Liver (tissue), 3 donors: ENCODE data around the gene SKIL.

Source experiments
- FOXA1 ChIP-seq: IDR thresholded peaks from 2 replicates; pipeline ENCODE4 v1.6.1; 2016; ENCODE audit warnings: antibody characterized with exemption
- GABPA ChIP-seq, 2 donors: IDR thresholded peaks in 1 of 2; conservative IDR thresholded peaks in 1 of 2; 2 replicates each; pipeline ENCODE4 v1.6.1; 2016; ENCODE audit warnings: antibody characterized with exemption in 2 of 2, mild to moderate bottlenecking in 1 of 2, moderate library complexity in 1 of 2
- HNF4A ChIP-seq, 2 donors: conservative IDR thresholded peaks; 2 replicates each; pipeline ENCODE4 v1.6.1; 2016; ENCODE audit warnings: antibody characterized with exemption in 2 of 2, mild to moderate bottlenecking in 2 of 2
- JUND ChIP-seq, 2 donors: IDR thresholded peaks; 2 replicates each; pipeline ENCODE4 v1.6.1; 2016; ENCODE audit warnings: antibody characterized with exemption in 2 of 2
- MAX ChIP-seq: IDR thresholded peaks from 2 replicates; pipeline ENCODE4 v1.6.1; 2016; ENCODE audit warnings: antibody characterized with exemption
- NR2F2 ChIP-seq: IDR thresholded peaks from 2 replicates; pipeline ENCODE4 v1.6.1; 2016; ENCODE audit warnings: antibody characterized with exemption
- RAD21 ChIP-seq, 2 donors: IDR thresholded peaks; 2 replicates each; pipeline ENCODE4 v1.6.1; 2016; ENCODE audit warnings: antibody characterized with exemption in 2 of 2, mild to moderate bottlenecking in 2 of 2
- SP1 ChIP-seq: IDR thresholded peaks from 2 replicates; pipeline ENCODE4 v1.6.1; 2018; ENCODE audit warnings: antibody characterized with exemption, mild to moderate bottlenecking
- TAF1 ChIP-seq: conservative IDR thresholded peaks from 2 replicates; pipeline ENCODE4 v1.6.1; 2016; ENCODE audit warnings: antibody characterized with exemption, mild to moderate bottlenecking
- YY1 ChIP-seq: IDR thresholded peaks from 2 replicates; pipeline ENCODE4 v1.6.1; 2016; ENCODE audit warnings: antibody characterized with exemption, mild to moderate bottlenecking
- TF ChIP-seq, protein P1 (sequence below): fragments of 150-350 bp; IDR thresholded peaks from 2 replicates; pipeline ENCODE4 v1.5.1; 2017; ENCODE audit warnings: improper control_type of control experiment, low read depth, low read length; ENCODE audit not compliant: missing input control
- TF ChIP-seq, protein P2 (sequence below): IDR thresholded peaks from 2 replicates; pipeline ENCODE4 v1.6.1; 2016; ENCODE audit warnings: antibody characterized with exemption, mild to moderate bottlenecking
- TF ChIP-seq, protein P3 (sequence below): IDR thresholded peaks from 2 replicates; pipeline ENCODE4 v1.6.1; 2016; ENCODE audit warnings: antibody characterized with exemption
- TF ChIP-seq, protein P4 (sequence below): IDR thresholded peaks from 2 replicates; pipeline ENCODE4 v1.6.1; 2016; ENCODE audit warnings: antibody characterized with exemption
- donor health status: healthy.
- donor health status: healthy.

DNA sequence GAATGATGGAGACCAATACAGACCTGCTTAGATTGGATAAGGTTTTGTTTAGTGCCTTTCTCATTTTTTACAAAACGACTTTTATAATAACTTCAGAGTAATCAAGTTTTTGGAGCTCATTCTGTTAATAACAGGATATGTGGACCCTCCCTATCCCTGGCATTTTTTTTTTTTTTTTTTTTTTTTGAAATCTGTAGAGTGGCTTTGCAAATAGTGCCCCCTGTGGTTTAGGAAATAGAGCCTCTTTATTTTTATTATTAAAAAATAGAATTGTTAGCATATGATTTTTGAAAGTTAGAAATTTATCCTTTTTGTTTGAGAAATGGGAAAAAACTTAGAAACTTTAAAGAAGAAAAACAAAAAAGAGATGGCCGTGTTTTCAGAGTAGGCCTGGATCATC lies 11.4 kb downstream of the SKIL start:
- TF ChIP-seq, protein P1, sequence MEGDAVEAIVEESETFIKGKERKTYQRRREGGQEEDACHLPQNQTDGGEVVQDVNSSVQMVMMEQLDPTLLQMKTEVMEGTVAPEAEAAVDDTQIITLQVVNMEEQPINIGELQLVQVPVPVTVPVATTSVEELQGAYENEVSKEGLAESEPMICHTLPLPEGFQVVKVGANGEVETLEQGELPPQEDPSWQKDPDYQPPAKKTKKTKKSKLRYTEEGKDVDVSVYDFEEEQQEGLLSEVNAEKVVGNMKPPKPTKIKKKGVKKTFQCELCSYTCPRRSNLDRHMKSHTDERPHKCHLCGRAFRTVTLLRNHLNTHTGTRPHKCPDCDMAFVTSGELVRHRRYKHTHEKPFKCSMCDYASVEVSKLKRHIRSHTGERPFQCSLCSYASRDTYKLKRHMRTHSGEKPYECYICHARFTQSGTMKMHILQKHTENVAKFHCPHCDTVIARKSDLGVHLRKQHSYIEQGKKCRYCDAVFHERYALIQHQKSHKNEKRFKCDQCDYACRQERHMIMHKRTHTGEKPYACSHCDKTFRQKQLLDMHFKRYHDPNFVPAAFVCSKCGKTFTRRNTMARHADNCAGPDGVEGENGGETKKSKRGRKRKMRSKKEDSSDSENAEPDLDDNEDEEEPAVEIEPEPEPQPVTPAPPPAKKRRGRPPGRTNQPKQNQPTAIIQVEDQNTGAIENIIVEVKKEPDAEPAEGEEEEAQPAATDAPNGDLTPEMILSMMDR, result no peak
- TF ChIP-seq TAF1 (no peak), JUND (IDR thresholded peaks at IDR 0.05) (no peak), MAX (no peak), RAD21 (IDR thresholded peaks at IDR 0.05) (peak; percentile 45 to 57), FOXA1 (no peak), GABPA (IDR thresholded peaks at IDR 0.05 in 1 of 2, conservative IDR thresholded peaks at IDR 0.05 in 1 of 2) (no peak), SP1 (no peak), YY1 (no peak), HNF4A (conservative IDR thresholded peaks at IDR 0.05) (no peak), NR2F2 (no peak)
- TF ChIP-seq, protein P2, sequence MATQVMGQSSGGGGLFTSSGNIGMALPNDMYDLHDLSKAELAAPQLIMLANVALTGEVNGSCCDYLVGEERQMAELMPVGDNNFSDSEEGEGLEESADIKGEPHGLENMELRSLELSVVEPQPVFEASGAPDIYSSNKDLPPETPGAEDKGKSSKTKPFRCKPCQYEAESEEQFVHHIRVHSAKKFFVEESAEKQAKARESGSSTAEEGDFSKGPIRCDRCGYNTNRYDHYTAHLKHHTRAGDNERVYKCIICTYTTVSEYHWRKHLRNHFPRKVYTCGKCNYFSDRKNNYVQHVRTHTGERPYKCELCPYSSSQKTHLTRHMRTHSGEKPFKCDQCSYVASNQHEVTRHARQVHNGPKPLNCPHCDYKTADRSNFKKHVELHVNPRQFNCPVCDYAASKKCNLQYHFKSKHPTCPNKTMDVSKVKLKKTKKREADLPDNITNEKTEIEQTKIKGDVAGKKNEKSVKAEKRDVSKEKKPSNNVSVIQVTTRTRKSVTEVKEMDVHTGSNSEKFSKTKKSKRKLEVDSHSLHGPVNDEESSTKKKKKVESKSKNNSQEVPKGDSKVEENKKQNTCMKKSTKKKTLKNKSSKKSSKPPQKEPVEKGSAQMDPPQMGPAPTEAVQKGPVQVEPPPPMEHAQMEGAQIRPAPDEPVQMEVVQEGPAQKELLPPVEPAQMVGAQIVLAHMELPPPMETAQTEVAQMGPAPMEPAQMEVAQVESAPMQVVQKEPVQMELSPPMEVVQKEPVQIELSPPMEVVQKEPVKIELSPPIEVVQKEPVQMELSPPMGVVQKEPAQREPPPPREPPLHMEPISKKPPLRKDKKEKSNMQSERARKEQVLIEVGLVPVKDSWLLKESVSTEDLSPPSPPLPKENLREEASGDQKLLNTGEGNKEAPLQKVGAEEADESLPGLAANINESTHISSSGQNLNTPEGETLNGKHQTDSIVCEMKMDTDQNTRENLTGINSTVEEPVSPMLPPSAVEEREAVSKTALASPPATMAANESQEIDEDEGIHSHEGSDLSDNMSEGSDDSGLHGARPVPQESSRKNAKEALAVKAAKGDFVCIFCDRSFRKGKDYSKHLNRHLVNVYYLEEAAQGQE, result no peak
- TF ChIP-seq, protein P3, sequence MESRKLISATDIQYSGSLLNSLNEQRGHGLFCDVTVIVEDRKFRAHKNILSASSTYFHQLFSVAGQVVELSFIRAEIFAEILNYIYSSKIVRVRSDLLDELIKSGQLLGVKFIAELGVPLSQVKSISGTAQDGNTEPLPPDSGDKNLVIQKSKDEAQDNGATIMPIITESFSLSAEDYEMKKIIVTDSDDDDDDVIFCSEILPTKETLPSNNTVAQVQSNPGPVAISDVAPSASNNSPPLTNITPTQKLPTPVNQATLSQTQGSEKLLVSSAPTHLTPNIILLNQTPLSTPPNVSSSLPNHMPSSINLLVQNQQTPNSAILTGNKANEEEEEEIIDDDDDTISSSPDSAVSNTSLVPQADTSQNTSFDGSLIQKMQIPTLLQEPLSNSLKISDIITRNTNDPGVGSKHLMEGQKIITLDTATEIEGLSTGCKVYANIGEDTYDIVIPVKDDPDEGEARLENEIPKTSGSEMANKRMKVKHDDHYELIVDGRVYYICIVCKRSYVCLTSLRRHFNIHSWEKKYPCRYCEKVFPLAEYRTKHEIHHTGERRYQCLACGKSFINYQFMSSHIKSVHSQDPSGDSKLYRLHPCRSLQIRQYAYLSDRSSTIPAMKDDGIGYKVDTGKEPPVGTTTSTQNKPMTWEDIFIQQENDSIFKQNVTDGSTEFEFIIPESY, result no peak
- TF ChIP-seq, protein P4, sequence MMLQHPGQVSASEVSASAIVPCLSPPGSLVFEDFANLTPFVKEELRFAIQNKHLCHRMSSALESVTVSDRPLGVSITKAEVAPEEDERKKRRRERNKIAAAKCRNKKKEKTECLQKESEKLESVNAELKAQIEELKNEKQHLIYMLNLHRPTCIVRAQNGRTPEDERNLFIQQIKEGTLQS, result no peak
